HepG2 (cell line): ENCODE data around the gene KIF19. TPM values are rescaled to one million over a fixed set of nuclear protein-coding genes. Genes with fewer than 3 reads are reported as not detected.

Source experiments
- CBX1 ChIP-seq: IDR thresholded peaks from one replicate; pipeline ENCODE4 v1.6.1; 2016; ENCODE audit warnings: antibody characterized with exemption, low read depth
- CENPT ChIP-seq: sonication (generic); formaldehyde crosslinking; IDR thresholded peaks from 2 replicates; pipeline ENCODE4 v1.8.0; 2022; ENCODE audit warnings: low read depth, mild to moderate bottlenecking, moderate library complexity, missing genetic modification reagents
- E2F5 ChIP-seq: sonication (generic); formaldehyde crosslinking; conservative IDR thresholded peaks from 2 replicates; pipeline ENCODE4 v1.4.0; 2020; ENCODE audit warnings: missing genetic modification reagents
- GATAD1 ChIP-seq: IDR thresholded peaks from 2 replicates; pipeline ENCODE4 v1.6.1; 2016; ENCODE audit warnings: missing genetic modification reagents, missing compliant biosample characterization
- GLI4 ChIP-seq: sonication (generic); formaldehyde crosslinking; IDR thresholded peaks from 2 replicates; pipeline ENCODE4 v1.5.1; 2020; ENCODE audit warnings: missing genetic modification reagents, mild to moderate bottlenecking, moderate library complexity, borderline replicate concordance
- GRHL1 ChIP-seq: sonication (generic); formaldehyde crosslinking; conservative IDR thresholded peaks from 2 replicates; pipeline ENCODE4 v1.8.0; 2022; ENCODE audit warnings: missing genetic modification reagents
- RFXANK ChIP-seq: IDR thresholded peaks from 2 replicates; pipeline ENCODE4 v1.6.1; 2016
- RNF2 ChIP-seq: fragments of 450-650 bp; conservative IDR thresholded peaks from 2 replicates; pipeline ENCODE4 v1.6.1; 2016; ENCODE audit warnings: low read depth
- SIX1 ChIP-seq: sonication (generic); formaldehyde crosslinking; IDR thresholded peaks from 2 replicates; pipeline ENCODE4 v1.4.0; 2020; ENCODE audit warnings: missing genetic modification reagents, borderline replicate concordance
- SP2 ChIP-seq: sonication (generic); formaldehyde crosslinking; IDR thresholded peaks from 2 replicates; pipeline ENCODE4 v1.5.1; 2020; ENCODE audit warnings: mild to moderate bottlenecking, missing genetic modification reagents
- SP4 ChIP-seq: sonication (generic); formaldehyde crosslinking; IDR thresholded peaks from 2 replicates; pipeline ENCODE4 v1.8.1; 2023; ENCODE audit warnings: mild to moderate bottlenecking, missing genetic modification reagents
- SRF ChIP-seq: IDR thresholded peaks from 2 replicates; pipeline ENCODE4 v1.6.1; 2011; ENCODE audit warnings: mild to moderate bottlenecking, low read depth, low read length, moderate library complexity
- YEATS4 ChIP-seq: sonication (generic); formaldehyde crosslinking; IDR thresholded peaks from 2 replicates; pipeline ENCODE4 v1.4.0; 2020; ENCODE audit warnings: missing genetic modification reagents, borderline replicate concordance
- ZFP36L1 ChIP-seq: sonication (generic); formaldehyde crosslinking; IDR thresholded peaks from 2 replicates; pipeline ENCODE4 v1.8.0; 2022; ENCODE audit warnings: mild to moderate bottlenecking, missing genetic modification reagents, moderate library complexity
- ZNF180 ChIP-seq: sonication (generic); formaldehyde crosslinking; IDR thresholded peaks from 2 replicates; pipeline ENCODE4 v1.4.0; 2020; ENCODE audit warnings: low read depth, missing genetic modification reagents, borderline replicate concordance
- ZNF207 ChIP-seq: fragments of 450-650 bp; IDR thresholded peaks from 2 replicates; pipeline ENCODE4 v1.6.1; 2016; ENCODE audit warnings: antibody characterized with exemption, borderline replicate concordance
- ZNF333 ChIP-seq: sonication (generic); formaldehyde crosslinking; IDR thresholded peaks from 2 replicates; pipeline ENCODE4 v1.4.0; 2020; ENCODE audit warnings: mild to moderate bottlenecking, missing genetic modification reagents, borderline replicate concordance
- ZNF33B ChIP-seq: sonication (generic); formaldehyde crosslinking; IDR thresholded peaks from 2 replicates; pipeline ENCODE4 v1.5.1; 2020; ENCODE audit warnings: mild to moderate bottlenecking, missing genetic modification reagents
- ZNF501 ChIP-seq: sonication (generic); formaldehyde crosslinking; IDR thresholded peaks from 2 replicates; pipeline ENCODE4 v1.5.1; 2020; ENCODE audit warnings: mild to moderate bottlenecking, moderate library complexity, missing genetic modification reagents
- ZNF557 ChIP-seq: sonication (generic); formaldehyde crosslinking; IDR thresholded peaks from 2 replicates; pipeline ENCODE4 v1.4.0; 2020; ENCODE audit warnings: missing genetic modification reagents
- ZNF558 ChIP-seq: sonication (generic); formaldehyde crosslinking; IDR thresholded peaks from 2 replicates; pipeline ENCODE4 v1.9.0; 2022; ENCODE audit warnings: mild to moderate bottlenecking, missing genetic modification reagents, borderline replicate concordance
- ZNF580 ChIP-seq: IDR thresholded peaks from 2 replicates; pipeline ENCODE4 v1.6.1; 2016; ENCODE audit warnings: low read depth, borderline replicate concordance
- ZNF709 ChIP-seq: sonication (generic); formaldehyde crosslinking; IDR thresholded peaks from 2 replicates; pipeline ENCODE4 v1.5.0; 2020; ENCODE audit warnings: mild to moderate bottlenecking, missing genetic modification reagents
- ZNF790 ChIP-seq: sonication (generic); formaldehyde crosslinking; IDR thresholded peaks from 2 replicates; pipeline ENCODE4 v1.8.0; 2022; ENCODE audit warnings: missing genetic modification reagents, mild to moderate bottlenecking, borderline replicate concordance
- polyA plus RNA-seq, 8 experiments: library from polyadenylated mRNA; depleted of rRNA in 3 of 8; stranded (reverse) in 7 of 8; unstranded in 1 of 8; fragments of >200 nt; fragmentation: Illumina TruSeq in 4 of 8; extraction: Trizol in 4 of 8; gene quantifications; 2 replicates each; pipeline versions ENCODE4 v1.2.1 to v1.2.3, GENCODE V29; 2011 to 2016; ENCODE audit warnings: low read depth in 4 of 8, missing spikeins in 1 of 8, mixed read lengths in 1 of 8; ENCODE audit not compliant: insufficient read depth in 1 of 8
- total RNA-seq, 5 experiments: library from RNA; depleted of rRNA; stranded (reverse); fragments of >200 nt; fragmentation: Illumina TruSeq; extraction: Trizol; gene quantifications; 2 replicates each; pipeline ENCODE4 v1.2.3, GENCODE V29; 2016; ENCODE audit warnings: low read depth in 1 of 5
- TF ChIP-seq, protein P1 (sequence below): sonication (generic); formaldehyde crosslinking; IDR thresholded peaks from 2 replicates; pipeline ENCODE4 v1.8.0; 2022; ENCODE audit warnings: missing genetic modification reagents, mild to moderate bottlenecking, inconsistent platforms, borderline replicate concordance
- TF ChIP-seq, protein P2 (sequence below): sonication (generic); formaldehyde crosslinking; IDR thresholded peaks from 2 replicates; pipeline ENCODE4 v1.4.0; 2020; ENCODE audit warnings: mild to moderate bottlenecking, missing genetic modification reagents, borderline replicate concordance

KIF19 gene
- total and polyA plus RNA-seq, 2 of the 13 experiments (the other 11 are each of a cell fraction or from before 2014, with no cell fraction given), result not detected

DNA sequence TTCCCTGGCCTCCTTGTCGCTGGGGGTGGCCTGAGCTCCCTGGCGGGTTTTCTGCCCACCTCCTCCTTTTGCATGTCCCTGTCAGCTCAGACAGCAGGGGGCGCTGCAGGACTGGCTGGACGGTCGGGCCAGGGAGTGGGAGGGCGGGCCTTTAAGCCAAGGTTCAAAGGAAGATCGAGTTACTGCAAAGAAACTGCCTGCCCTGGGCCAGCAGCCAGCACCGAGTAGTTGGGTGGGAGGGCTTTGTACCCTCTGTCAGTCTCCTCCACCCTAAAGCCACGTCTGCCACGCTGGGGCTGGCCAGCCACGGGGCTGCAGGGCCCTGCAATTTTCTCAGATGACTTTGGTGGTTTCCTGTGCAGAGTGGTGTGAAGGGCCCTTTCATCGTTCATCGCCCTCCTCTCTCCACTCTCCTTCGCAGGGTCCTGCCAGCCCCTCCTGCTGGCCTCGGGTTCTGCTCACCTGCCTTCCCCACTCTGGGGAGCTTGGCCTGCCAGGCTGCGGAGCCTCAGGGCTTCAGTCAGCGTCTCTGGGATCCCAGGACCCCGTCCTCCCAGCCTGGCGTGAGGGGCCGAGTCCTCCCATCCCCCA lies 53.6 kb downstream of the KIF19 start (continued):
- TF ChIP-seq ZNF501 (CRISPR knock-in tag), result peak; percentile 78
- no peak for TF ChIP-seq ZNF557 (CRISPR knock-in tag)
- TF ChIP-seq RFXANK (CRISPR knock-in tag), result peak; percentile 41; the same call in 1 of the 2 replicates
- no peak for TF ChIP-seq SRF
- TF ChIP-seq ZNF580 (CRISPR knock-in tag), result peak; percentile 85; the same call in 1 of the 2 replicates
- TF ChIP-seq ZNF333, result no peak
- no peak for TF ChIP-seq ZNF180 (CRISPR knock-in tag)
- no peak for TF ChIP-seq CENPT (CRISPR knock-in tag)
- TF ChIP-seq SP2 (CRISPR knock-in tag), result no peak
- no peak for TF ChIP-seq RNF2
- TF ChIP-seq SIX1 (CRISPR knock-in tag), result peak; percentile 90; the same call in 1 of the 2 replicates
- TF ChIP-seq ZNF207, result no peak
- peak; percentile 68 for TF ChIP-seq GATAD1 (CRISPR knock-in tag)
- no peak for TF ChIP-seq ZNF558 (CRISPR knock-in tag)
- peak; percentile 50; the same call in 1 of the 2 replicates for TF ChIP-seq SP4 (CRISPR knock-in tag)
- no peak for TF ChIP-seq ZFP36L1 (CRISPR knock-in tag)
- TF ChIP-seq ZNF33B (CRISPR knock-in tag), result no peak
- TF ChIP-seq YEATS4 (CRISPR knock-in tag), result no peak
- TF ChIP-seq, protein P1, sequence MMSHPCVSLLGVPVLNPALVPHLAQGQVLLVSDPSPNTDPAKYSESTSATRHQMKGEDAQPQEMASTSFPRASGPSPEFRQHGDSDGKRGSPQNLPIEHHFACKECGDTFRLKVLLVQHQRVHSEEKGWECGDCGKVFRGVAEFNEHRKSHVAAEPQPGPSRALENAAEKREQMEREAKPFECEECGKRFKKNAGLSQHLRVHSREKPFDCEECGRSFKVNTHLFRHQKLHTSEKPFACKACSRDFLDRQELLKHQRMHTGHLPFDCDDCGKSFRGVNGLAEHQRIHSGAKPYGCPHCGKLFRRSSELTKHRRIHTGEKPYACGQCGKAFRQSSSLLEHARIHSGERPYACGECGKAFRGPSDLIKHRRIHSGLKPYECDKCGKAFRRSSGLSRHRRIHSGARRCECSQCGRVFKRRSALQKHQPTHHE (CRISPR knock-in tag), result peak; percentile 31; the same call in 1 of the 2 replicates
- TF ChIP-seq CBX1, result no peak
- TF ChIP-seq E2F5 (CRISPR knock-in tag), result no peak
- TF ChIP-seq GRHL1 (CRISPR knock-in tag), result no peak
- no peak for TF ChIP-seq ZNF709
- TF ChIP-seq, protein P2, sequence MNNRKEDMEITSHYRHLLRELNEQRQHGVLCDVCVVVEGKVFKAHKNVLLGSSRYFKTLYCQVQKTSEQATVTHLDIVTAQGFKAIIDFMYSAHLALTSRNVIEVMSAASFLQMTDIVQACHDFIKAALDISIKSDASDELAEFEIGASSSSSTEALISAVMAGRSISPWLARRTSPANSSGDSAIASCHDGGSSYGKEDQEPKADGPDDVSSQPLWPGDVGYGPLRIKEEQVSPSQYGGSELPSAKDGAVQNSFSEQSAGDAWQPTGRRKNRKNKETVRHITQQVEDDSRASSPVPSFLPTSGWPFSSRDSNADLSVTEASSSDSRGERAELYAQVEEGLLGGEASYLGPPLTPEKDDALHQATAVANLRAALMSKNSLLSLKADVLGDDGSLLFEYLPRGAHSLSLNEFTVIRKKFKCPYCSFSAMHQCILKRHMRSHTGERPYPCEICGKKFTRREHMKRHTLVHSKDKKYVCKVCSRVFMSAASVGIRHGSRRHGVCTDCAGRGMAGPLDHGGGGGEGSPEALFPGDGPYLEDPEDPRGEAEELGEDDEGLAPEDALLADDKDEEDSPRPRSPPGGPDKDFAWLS (CRISPR knock-in tag), result no peak
- no peak for TF ChIP-seq GLI4 (CRISPR knock-in tag)
- TF ChIP-seq ZNF790 (CRISPR knock-in tag), result no peak
